ENCODE data around the gene XPNPEP2.

The XPNPEP2 gene

DNA sequence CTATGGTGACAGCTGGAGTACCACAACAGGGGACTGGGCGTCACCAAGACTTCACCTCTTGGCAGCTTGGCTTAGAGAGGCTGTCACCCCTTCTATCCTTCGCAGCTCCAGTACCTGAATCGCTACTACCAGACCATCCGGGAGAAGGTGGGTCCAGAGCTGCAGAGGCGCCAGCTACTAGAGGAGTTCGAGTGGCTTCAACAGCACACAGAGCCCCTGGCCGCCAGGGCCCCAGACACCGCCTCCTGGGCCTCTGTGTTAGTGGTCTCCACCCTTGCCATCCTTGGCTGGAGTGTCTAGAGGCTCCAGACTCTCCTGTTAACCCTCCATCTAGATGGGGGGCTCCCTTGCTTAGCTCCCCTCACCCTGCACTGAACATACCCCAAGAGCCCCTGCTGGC is 29.4 kb downstream of the XPNPEP2 start:
- no peak overlapping the region for H3K27ac ChIP-seq (ENCODE audit: low read depth, low read length, severe bottlenecking)
- H3K4me3 ChIP-seq (ENCODE audit: extremely low read depth, insufficient read depth, low read length, poor library complexity, severe bottlenecking) = no peak overlapping the region
- 94 to 100% methylated on average over 6 of the region's 8 CpGs for WGBS, 2 experiments (ENCODE audit: insufficient coverage in 2 of 2)

DNA sequence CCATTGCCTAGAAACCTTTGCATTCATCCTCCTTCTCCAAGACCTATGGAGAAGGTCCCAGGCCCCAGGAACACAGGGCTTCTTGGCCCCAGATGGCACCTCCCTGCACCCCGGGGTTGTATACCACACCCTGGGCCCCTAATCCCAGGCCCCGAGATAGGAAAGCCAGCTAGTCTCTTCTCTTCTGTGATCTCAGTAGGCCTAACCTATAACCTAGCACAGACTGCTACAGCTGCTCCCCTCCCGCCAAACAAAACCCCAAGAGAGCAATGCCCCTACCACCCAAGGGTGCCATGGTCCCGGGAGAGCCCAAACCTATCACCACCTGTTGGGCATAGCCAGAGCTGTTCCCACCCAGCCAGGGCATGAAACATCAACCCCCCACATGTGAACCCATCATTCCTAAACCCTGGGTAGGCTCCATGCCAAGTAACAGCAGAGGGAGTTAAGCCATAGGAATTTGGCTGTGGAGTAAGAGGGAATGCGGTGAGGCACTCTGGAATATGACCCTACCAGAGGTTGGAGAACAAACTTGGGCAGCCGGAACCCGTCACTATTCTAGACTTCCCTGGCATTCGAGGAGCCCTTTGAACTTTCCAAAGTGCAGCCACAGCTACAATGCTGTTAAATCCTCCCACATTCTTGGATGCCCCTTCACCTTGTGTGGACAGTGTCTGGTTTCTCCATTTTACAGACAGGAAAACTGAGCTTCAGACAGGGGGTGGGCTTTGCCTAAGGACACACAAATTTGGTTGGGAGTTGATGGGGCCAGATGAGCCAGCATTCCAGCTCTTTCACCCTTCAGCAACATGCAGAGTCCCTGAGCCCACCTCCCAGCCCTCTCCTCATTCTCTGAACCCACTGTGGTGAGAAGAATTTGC is 30.0 kb downstream of the XPNPEP2 start:
- no peak overlapping the region for H3K27ac ChIP-seq (ENCODE audit: low read depth, low read length, severe bottlenecking)
- H3K9me3 ChIP-seq (ENCODE audit: control insufficient read depth, low read length) = no peaks in the 10 kb centered on the region
- H3K4me1 ChIP-seq (ENCODE audit: control insufficient read depth, insufficient read depth, low read length, poor library complexity, severe bottlenecking) = no peaks in the 10 kb centered on the region
- H3K4me3 ChIP-seq (ENCODE audit: extremely low read depth, insufficient read depth, low read length, poor library complexity, severe bottlenecking) = no peak overlapping the region
- WGBS, 2 experiments (ENCODE audit: insufficient coverage in 2 of 2) = 78 to 100% methylated on average over 1 to 4 of the region's 8 CpGs
- no peaks in the 10 kb centered on the region for H3K36me3 ChIP-seq (ENCODE audit: control insufficient read depth, insufficient read depth, low read length)

More for the DNA sequence above, 29.4 kb downstream of the XPNPEP2 start:
- no peaks in the 10 kb centered on the region for H3K4me1 ChIP-seq (ENCODE audit: control insufficient read depth, insufficient read depth, low read length, poor library complexity, severe bottlenecking)
- no peaks in the 10 kb centered on the region for H3K9me3 ChIP-seq (ENCODE audit: control insufficient read depth, low read length)
- no peaks in the 10 kb centered on the region for H3K36me3 ChIP-seq (ENCODE audit: control insufficient read depth, insufficient read depth, low read length)

DNA sequence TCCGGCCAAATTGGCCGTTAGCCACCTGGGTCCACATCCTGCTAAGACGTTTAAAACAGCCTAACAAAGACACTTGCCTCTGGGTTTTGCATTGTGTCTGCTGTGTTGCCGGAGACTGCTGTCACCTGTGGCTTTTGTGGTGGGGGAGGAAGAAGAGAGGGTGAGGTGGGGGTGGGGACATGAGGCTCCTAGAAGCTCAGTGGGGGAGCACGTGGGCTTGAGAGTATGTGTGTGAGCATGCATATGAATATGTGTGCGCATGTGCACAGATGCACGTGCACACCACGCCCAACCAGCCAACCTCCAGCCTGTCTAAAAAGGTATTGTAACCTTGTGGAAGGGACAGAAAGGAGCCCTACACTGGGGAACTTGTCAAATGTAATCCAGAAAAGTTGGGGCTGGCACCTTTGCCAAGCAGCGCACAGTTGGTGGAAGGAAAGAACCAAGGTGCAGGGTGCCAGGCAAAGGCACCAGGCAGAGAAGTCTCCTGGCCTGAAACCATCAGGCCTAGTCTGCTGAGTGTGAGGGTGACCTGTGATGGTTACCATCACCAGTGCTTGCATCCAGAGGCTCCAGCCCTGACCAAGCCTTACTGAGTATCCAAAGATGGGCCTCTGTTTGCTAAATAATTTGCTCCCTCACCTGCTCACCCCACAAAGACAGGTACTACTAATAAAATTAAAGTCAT is 30.8 kb downstream of the XPNPEP2 start:
- WGBS, 2 experiments (ENCODE audit: insufficient coverage in 2 of 2) = 100% methylated on average over 1 of the region's 9 CpGs
- no peaks in the 10 kb centered on the region for H3K4me1 ChIP-seq (ENCODE audit: control insufficient read depth, insufficient read depth, low read length, poor library complexity, severe bottlenecking)
- no peak overlapping the region for H3K27ac ChIP-seq (ENCODE audit: low read depth, low read length, severe bottlenecking)
- no peak overlapping the region for H3K4me3 ChIP-seq (ENCODE audit: extremely low read depth, insufficient read depth, low read length, poor library complexity, severe bottlenecking)
- H3K36me3 ChIP-seq (ENCODE audit: control insufficient read depth, insufficient read depth, low read length) = no peaks in the 10 kb centered on the region
- H3K9me3 ChIP-seq (ENCODE audit: control insufficient read depth, low read length) = no peaks in the 10 kb centered on the region

DNA sequence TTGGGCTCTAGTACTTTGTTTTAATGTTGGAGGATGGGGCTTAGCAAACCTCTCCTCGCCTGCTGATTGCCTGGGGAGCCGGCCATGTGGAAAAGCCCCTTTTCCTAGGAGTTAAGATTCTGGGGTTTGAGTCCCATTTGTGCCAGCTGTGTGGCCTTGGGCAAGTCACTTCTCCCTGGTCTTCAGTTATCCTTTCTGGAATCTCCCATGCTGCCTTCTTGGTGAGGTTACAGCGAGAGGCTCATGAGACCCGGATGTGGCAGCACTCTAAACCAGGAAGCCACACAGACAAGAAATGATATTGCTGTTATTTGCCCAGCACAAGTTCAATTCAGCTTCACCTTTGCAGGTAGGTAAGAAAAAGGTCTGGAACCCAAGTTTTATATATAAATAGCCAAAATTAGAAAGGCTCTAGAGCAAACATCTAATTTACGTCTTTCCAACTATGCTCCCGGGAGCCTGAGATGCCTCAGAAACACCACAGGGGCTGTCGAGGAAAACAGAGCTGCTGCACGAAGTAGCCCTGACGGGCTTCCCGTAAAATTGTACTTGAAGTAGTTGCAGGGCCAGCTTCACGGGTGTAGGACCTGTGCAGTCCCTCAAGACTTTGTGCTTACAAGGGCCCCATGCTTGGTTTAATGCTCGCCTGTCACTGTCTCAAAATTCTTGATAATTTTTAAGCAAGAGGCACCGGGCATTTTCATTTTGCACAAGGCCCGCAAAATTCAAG is 32.7 kb downstream of the XPNPEP2 start:
- 91 to 93% methylated on average over 7 of the region's 14 CpGs for WGBS, 2 experiments (ENCODE audit: insufficient coverage in 2 of 2)
- H3K36me3 ChIP-seq (ENCODE audit: control insufficient read depth, insufficient read depth, low read length) = no peaks in the 10 kb centered on the region

DNA sequence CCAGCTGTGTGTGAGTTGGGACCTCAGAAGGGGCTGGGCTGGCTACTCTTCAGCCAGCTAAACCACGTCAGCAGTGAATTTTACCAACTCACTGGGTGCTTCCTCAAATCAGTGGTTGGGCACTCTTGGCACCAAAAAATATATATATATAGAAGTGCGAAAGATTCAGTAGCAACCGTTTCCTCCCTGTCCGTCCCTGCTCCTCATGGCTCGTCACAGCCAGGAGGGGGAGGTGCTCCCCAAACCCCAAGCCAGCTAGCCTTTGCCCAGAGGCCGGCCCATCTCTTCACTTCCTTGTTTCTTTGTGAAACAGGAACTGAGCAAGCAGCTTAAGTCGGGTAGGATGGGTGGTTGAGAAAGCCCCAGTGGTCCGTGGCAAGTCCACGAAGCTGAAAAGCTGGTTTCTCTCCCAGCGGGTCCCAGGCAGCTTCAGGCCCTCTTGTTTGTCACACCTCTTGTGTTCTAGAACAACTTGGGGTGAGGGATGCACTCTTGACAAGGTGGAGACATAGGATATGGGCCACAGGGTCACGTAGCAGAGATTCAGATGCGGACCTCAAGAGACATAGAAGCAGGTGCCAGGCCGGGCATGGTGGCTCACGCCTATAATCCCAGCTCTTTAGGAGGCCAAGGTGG is 34.1 kb downstream of the XPNPEP2 start:
- H3K27ac ChIP-seq (ENCODE audit: low read depth, low read length, severe bottlenecking) = no peak overlapping the region
- H3K36me3 ChIP-seq (ENCODE audit: control insufficient read depth, insufficient read depth, low read length) = no peaks in the 10 kb centered on the region
- 94 to 100% methylated on average over 4 to 5 of the region's 14 CpGs for WGBS, 2 experiments (ENCODE audit: insufficient coverage in 2 of 2)
- H3K9me3 ChIP-seq (ENCODE audit: control insufficient read depth, low read length) = no peaks in the 10 kb centered on the region
- H3K4me3 ChIP-seq (ENCODE audit: extremely low read depth, insufficient read depth, low read length, poor library complexity, severe bottlenecking) = no peak overlapping the region
- peaks cover 10% of the 10 kb centered on the region for H3K4me1 ChIP-seq (ENCODE audit: control insufficient read depth, insufficient read depth, low read length, poor library complexity, severe bottlenecking)

More for the DNA sequence above, 32.7 kb downstream of the XPNPEP2 start:
- Histone ChIP-seq H3K4me3 (ENCODE audit: extremely low read depth, insufficient read depth, low read length, poor library complexity, severe bottlenecking) (no peak overlapping the region), H3K27ac (ENCODE audit: low read depth, low read length, severe bottlenecking) (no peak overlapping the region), H3K9me3 (ENCODE audit: control insufficient read depth, low read length) (no peaks in the 10 kb centered on the region), H3K4me1 (ENCODE audit: control insufficient read depth, insufficient read depth, low read length, poor library complexity, severe bottlenecking) (no peaks in the 10 kb centered on the region)

DNA sequence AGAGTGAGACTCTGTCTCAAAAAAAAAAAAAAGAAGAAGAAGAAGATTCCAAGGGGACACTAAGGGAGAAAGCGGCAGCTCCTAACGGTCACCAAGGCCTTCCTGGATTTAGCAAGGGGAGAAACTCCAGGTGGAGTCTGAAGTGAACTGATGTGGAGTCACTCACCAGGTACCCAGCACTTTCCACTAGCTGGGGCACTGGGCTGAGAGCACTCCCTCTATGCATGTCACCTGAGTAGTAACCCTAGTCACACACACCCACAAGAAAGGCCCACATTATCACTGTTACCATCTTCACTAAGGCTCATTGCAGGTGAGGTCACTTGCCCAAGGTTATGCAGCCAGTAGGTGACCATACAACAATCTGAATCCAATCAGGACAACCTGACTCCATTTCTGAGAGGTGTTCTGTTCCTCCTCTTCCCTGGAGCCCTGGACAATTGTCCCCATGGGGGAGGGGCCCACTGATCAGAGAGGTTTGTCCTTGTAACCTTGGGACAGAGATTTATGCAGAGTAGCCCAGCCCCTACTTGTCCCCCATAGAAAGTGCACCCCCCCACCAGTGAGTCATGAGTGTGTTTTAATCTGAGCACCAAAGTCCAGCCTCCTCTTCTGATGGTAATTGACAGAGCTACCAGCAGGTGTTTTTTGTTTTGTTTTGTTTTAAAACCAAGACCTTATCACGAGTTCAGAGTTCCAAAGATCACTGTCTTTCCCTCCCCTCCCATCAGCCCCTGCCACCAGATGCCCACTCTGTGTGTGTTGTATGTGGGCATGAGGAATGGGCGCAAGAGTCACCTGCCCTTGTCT is 35.1 kb downstream of the XPNPEP2 start:
- Histone ChIP-seq H3K27ac (ENCODE audit: low read depth, low read length, severe bottlenecking) (no peak overlapping the region), H3K4me3 (ENCODE audit: extremely low read depth, insufficient read depth, low read length, poor library complexity, severe bottlenecking) (no peak overlapping the region), H3K36me3 (ENCODE audit: control insufficient read depth, insufficient read depth, low read length) (no peaks in the 10 kb centered on the region), H3K9me3 (ENCODE audit: control insufficient read depth, low read length) (no peaks in the 10 kb centered on the region), H3K4me1 (ENCODE audit: control insufficient read depth, insufficient read depth, low read length, poor library complexity, severe bottlenecking) (peaks cover 10% of the 10 kb centered on the region)
- 80 to 100% methylated on average over 1 of the region's 4 CpGs for WGBS, 2 experiments (ENCODE audit: insufficient coverage in 2 of 2)

DNA sequence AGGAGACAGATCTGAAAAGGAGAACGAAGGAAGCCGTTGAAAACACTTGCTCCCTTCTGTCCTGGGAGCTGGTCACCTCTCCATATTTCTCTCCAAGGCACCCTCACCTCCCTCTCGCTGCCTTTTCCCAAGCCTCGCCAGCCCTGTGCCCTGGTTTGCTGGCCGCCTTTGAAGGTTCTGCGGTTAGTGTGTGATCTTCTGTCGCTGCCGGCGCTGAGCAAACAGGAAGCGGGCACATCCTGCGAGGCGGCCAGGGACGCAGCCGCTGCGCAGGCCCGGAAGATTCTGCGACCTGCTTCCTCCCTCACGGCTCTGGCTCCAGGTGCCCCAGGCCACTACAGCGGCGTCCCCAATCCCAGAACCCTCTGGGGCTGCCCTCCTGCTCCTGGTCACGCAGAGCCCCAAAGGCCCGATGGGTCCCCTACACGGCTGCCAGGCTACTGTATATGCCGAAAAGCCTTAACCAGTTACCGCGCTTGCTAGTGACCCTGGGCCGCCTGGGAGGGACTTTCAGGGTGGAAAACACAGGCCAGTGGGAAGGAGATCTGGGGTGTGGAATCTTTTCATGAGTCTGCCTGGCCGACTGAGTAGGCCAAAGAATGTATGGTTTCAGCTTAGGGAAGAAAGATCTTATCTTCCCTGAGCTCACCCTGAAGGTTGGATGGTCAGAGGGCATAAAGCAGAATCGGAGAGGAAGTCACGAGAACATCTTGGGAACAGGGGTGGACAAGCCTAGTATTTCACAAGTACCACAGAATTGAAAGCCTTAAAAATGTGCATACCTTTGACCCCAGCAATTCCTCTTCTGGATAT is 38.6 kb downstream of the XPNPEP2 start:
- no peaks in the 10 kb centered on the region for H3K9me3 ChIP-seq (ENCODE audit: control insufficient read depth, low read length)
- H3K4me1 ChIP-seq (ENCODE audit: control insufficient read depth, insufficient read depth, low read length, poor library complexity, severe bottlenecking) = peaks cover 10% of the 10 kb centered on the region
- 93 to 97% methylated on average over 15 to 20 of the region's 30 CpGs for WGBS, 2 experiments (ENCODE audit: insufficient coverage in 2 of 2)
- H3K27ac ChIP-seq (ENCODE audit: low read depth, low read length, severe bottlenecking) = no peak overlapping the region
- no peak overlapping the region for H3K4me3 ChIP-seq (ENCODE audit: extremely low read depth, insufficient read depth, low read length, poor library complexity, severe bottlenecking)
- no peaks in the 10 kb centered on the region for H3K36me3 ChIP-seq (ENCODE audit: control insufficient read depth, insufficient read depth, low read length)

DNA sequence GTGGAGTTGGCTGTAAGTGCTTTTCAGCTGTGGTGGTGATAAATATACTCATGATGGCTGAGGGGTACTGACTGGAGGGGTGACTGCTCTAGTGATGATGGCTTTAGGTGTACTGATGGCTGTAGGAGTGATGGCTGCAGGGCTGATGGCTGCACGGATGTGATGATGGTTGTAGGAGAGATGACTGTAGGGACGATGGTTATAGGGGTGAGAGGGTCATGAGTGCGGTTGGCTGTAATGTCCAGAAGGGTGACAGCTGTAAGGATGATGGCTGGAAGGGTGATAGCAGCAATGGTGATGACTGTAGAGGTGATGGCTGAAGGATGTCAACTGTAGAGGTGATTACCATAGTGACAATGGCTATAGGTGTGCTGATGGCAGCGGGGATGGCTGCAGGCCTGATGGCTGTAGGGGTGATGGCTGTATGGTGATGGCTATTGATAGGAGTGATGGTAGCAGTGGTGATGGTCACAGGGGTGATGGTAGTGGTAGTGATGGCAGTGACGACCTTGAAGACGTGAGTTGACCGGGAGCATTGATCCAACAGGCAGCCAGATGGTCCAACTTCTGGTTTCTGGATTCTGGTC is 40.4 kb downstream of the XPNPEP2 start:
- Histone ChIP-seq H3K27ac (ENCODE audit: low read depth, low read length, severe bottlenecking) (no peak overlapping the region), H3K4me1 (ENCODE audit: control insufficient read depth, insufficient read depth, low read length, poor library complexity, severe bottlenecking) (peaks cover 10% of the 10 kb centered on the region), H3K36me3 (ENCODE audit: control insufficient read depth, insufficient read depth, low read length) (no peaks in the 10 kb centered on the region), H3K9me3 (ENCODE audit: control insufficient read depth, low read length) (no peaks in the 10 kb centered on the region), H3K4me3 (ENCODE audit: extremely low read depth, insufficient read depth, low read length, poor library complexity, severe bottlenecking) (no peak overlapping the region)
- WGBS, 2 experiments (ENCODE audit: insufficient coverage in 2 of 2) = 99 to 100% methylated on average over 3 to 7 of the region's 7 CpGs

DNA sequence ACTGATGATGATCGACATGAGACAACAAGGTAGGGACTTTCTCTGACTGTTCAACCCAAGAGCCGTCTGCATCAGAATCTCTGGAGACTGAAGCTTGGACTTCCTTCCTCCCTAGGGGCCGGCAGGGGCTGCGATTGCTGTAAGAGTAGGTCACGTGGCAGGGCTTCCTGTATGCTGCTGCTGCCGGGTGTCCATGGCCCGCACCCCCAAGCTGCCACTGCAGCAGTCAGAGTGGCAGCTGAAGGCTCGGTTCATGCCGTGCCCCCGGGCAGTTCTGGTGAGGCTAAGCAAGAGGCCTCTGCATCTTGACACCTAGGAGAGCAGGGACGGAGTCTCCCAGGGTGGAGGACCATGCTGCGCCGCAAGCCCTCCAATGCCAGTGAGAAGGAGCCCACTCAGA is 41.0 kb downstream of the XPNPEP2 start, which contains the start of gene SASH3:
TSS of gene SASH3 (plus strand) at position 203 of the 400 bp plus-strand sequence. CDS start at position 352, 149 bp downstream.
- Histone ChIP-seq H3K4me3 (ENCODE audit: extremely low read depth, insufficient read depth, low read length, poor library complexity, severe bottlenecking) (no peak within 1 kb of the TSS), H3K4me1 (ENCODE audit: control insufficient read depth, insufficient read depth, low read length, poor library complexity, severe bottlenecking) (peaks cover 10% of the 10 kb centered on the region), H3K9me3 (ENCODE audit: control insufficient read depth, low read length) (no peaks in the 10 kb centered on the region), H3K36me3 (ENCODE audit: control insufficient read depth, insufficient read depth, low read length) (no peaks in the 10 kb centered on the region), H3K27ac (ENCODE audit: low read depth, low read length, severe bottlenecking) (no peak within 1 kb of the TSS)
- WGBS, 2 experiments (ENCODE audit: insufficient coverage in 2 of 2) = 96% methylated on average over 11 of the region's 13 CpGs; no CpG with 5 or more reads in 1 of the 2 experiments
